Suppressor macrophage treated with lipopolysaccharide for 1 hour (primary cell): ENCODE data around the gene STX18.
"Not testable (repeated sequence)": the region's sequence is repeated elsewhere in the genome, so short reads cannot be mapped to it uniquely, and the experiment has no call there.

Experiments
- DNase-seq, 3 donors: peaks; one replicate each; pipeline ENCODE4 v3.0.0-alpha.2; 2020 to 2022

STX18 gene

GRCh38 chr4:4541661-4542570 is at the start of gene STX18:
TSS of gene STX18 (minus strand) at chr4:4542048. CDS start at chr4:4541964, 84 bp downstream.
- peak; percentile 84 to 94 (median 91) for DNase-seq

- DNase-seq, result no peak
Observed at GRCh38 chr4:4591071-4591470, 49.2 kb upstream of the STX18 start.

- no peak for DNase-seq
Observed at GRCh38 chr4:4590546-4590945, 48.7 kb upstream of the STX18 start.

GRCh38 chr4:4585012-4585670 is 43.3 kb upstream of the STX18 start:
- DNase-seq, result no peak

- no peak for DNase-seq
Observed at GRCh38 chr4:4583606-4584005, 41.8 kb upstream of the STX18 start.

GRCh38 chr4:4582653-4583052 is 40.8 kb upstream of the STX18 start:
- DNase-seq, result no peak

- no peak for DNase-seq
Observed at GRCh38 chr4:4580494-4580893, 38.6 kb upstream of the STX18 start.

- DNase-seq, result no peak
Observed at GRCh38 chr4:4578981-4579380, 37.1 kb upstream of the STX18 start.

- no peak for DNase-seq
Observed at GRCh38 chr4:4577359-4577875, 35.6 kb upstream of the STX18 start.

GRCh38 chr4:4575284-4576211 is 33.7 kb upstream of the STX18 start:
- peak; percentile 57 to 83 (median 72) for DNase-seq

GRCh38 chr4:4574792-4575191 is 32.9 kb upstream of the STX18 start:
- peak; percentile 47 to 61 (median 53) for DNase-seq

GRCh38 chr4:4574052-4574451 is 32.2 kb upstream of the STX18 start:
- no peak for DNase-seq

GRCh38 chr4:4572821-4573220 is 31.0 kb upstream of the STX18 start:
- peak; percentile 51 to 69 (median 59) for DNase-seq

GRCh38 chr4:4569861-4570260 is 28.0 kb upstream of the STX18 start:
- DNase-seq, result not testable (repeated sequence)

- DNase-seq, result no peak
Observed at GRCh38 chr4:4568806-4569427, 27.1 kb upstream of the STX18 start.

- DNase-seq, result not testable (repeated sequence)
Observed at GRCh38 chr4:4566359-4566758, 24.5 kb upstream of the STX18 start.

- no peak for DNase-seq
Observed at GRCh38 chr4:4564522-4564921, 22.7 kb upstream of the STX18 start.

GRCh38 chr4:4560642-4561041 is 18.8 kb upstream of the STX18 start:
- DNase-seq, result no peak

- DNase-seq, result no peak
Observed at GRCh38 chr4:4560136-4560535, 18.3 kb upstream of the STX18 start.

GRCh38 chr4:4559596-4559995 is 17.7 kb upstream of the STX18 start:
- no peak for DNase-seq

- no peak for DNase-seq
Observed at GRCh38 chr4:4558881-4559280, 17.0 kb upstream of the STX18 start.

GRCh38 chr4:4555916-4556315 is 14.1 kb upstream of the STX18 start:
- DNase-seq, result no peak
